Measurements from ENCODE around the gene MYO1D. TPM values are rescaled to one million over a fixed set of nuclear protein-coding genes. Genes with fewer than 3 reads are reported as not detected.

Gene MYO1D
- total RNA-seq, 2 experiments from 2014 or later, result 0.09 to 0.89 TPM

- H3K27ac ChIP-seq (ENCODE audit: low read depth, low read length, poor library complexity, severe bottlenecking), result no peak overlapping the region
- CTCF ChIA-PET (ENCODE audit: unreplicated experiment), result interaction anchor here (1.1 kb wide), 1 partner anchor 16 kb away, joined by 4 read pairs; no protein-coding TSS in a partner anchor
- no peaks in the 10 kb centered on the region for H3K4me1 ChIP-seq (ENCODE audit: insufficient read depth, low read length, poor library complexity, severe bottlenecking)
- no peak overlapping the region for H2AFZ ChIP-seq (ENCODE audit: low read length)
- no TSS peak for BruUV-seq (replicated peaks)
- no peaks in the 10 kb centered on the region for H3K79me2 ChIP-seq (ENCODE audit: insufficient read depth, low read depth, low read length)
- no peaks in the 10 kb centered on the region for H3K9me3 ChIP-seq (ENCODE audit: low read length)
- intact Hi-C loops (cut with micrococcal nuclease; ENCODE audit: unreplicated experiment), result no loop called here
- no peaks in the 10 kb centered on the region for H4K20me1 ChIP-seq (ENCODE audit: insufficient read depth, low read length)
- no peak for TF ChIP-seq CTCF (conservative IDR thresholded peaks at IDR 0.05; ENCODE audit: low read length)
- 0 out of 2 replicates have a peak overlapping the region, but pooled peaks have one; percentile 79 for H3K4me2 ChIP-seq (ENCODE audit: low read length)
- no peak overlapping the region for H3K4me3 ChIP-seq (ENCODE audit: low read depth, low read length, poor library complexity, severe bottlenecking)
- H3K36me3 ChIP-seq (ENCODE audit: insufficient read depth, low read length), result no peaks in the 10 kb centered on the region
- DNase-seq (ENCODE audit: low spot score), result no peak
- POLR2A ChIA-PET, result interaction anchor here (0.9 kb wide), 1 partner anchor 18 kb away, joined by 3 read pairs; no protein-coding TSS in a partner anchor
- H3K9me2 ChIP-seq (ENCODE audit: insufficient read depth, low read length), result no peaks in the 10 kb centered on the region
Measured at GRCh38 chr17:32875230-32875917, 1.6 kb downstream of the MYO1D start.

GRCh38 chr17:32873114-32873513 lies 3.8 kb downstream of the MYO1D start:
- H4K20me1 ChIP-seq (ENCODE audit: insufficient read depth, low read length), result no peaks in the 10 kb centered on the region
- no peak overlapping the region for H2AFZ ChIP-seq (ENCODE audit: low read length)
- no peak overlapping the region for H3K4me2 ChIP-seq (ENCODE audit: low read length)
- H3K9me3 ChIP-seq (ENCODE audit: low read length), result no peaks in the 10 kb centered on the region
- no peaks in the 10 kb centered on the region for H3K79me2 ChIP-seq (ENCODE audit: insufficient read depth, low read depth, low read length)
- DNase-seq (ENCODE audit: low spot score), result no peak
- no peaks in the 10 kb centered on the region for H3K9me2 ChIP-seq (ENCODE audit: insufficient read depth, low read length)
- no peaks in the 10 kb centered on the region for H3K4me1 ChIP-seq (ENCODE audit: insufficient read depth, low read length, poor library complexity, severe bottlenecking)
- no peaks in the 10 kb centered on the region for H3K36me3 ChIP-seq (ENCODE audit: insufficient read depth, low read length)
- no TSS peak for BruUV-seq (replicated peaks)
- CTCF ChIA-PET (ENCODE audit: unreplicated experiment), result no interaction called here
- no peak overlapping the region for H3K4me3 ChIP-seq (ENCODE audit: low read depth, low read length, poor library complexity, severe bottlenecking)
- TF ChIP-seq CTCF (conservative IDR thresholded peaks at IDR 0.05; ENCODE audit: low read length) (no peak), EZH2phosphoT487 (IDR thresholded peaks at IDR 0.05; ENCODE audit: borderline replicate concordance, low read depth, low read length) (no peak)
- POLR2A ChIA-PET, result interaction anchor here (0.6 to 0.7 kb wide), 2 partner anchors 218 to 525 kb away, joined by 3 read pairs; no protein-coding TSS in a partner anchor
- no peak overlapping the region for H3K27ac ChIP-seq (ENCODE audit: low read depth, low read length, poor library complexity, severe bottlenecking)
- intact Hi-C loops (cut with micrococcal nuclease; ENCODE audit: unreplicated experiment), result no loop called here

- Histone ChIP-seq H3K4me2 (ENCODE audit: low read length) (no peak overlapping the region), H2AFZ (ENCODE audit: low read length) (no peak overlapping the region), H3K4me3 (ENCODE audit: low read depth, low read length, poor library complexity, severe bottlenecking) (no peak overlapping the region), H3K79me2 (ENCODE audit: insufficient read depth, low read depth, low read length) (no peaks in the 10 kb centered on the region), H3K4me1 (ENCODE audit: insufficient read depth, low read length, poor library complexity, severe bottlenecking) (no peaks in the 10 kb centered on the region), H3K9me3 (ENCODE audit: low read length) (no peaks in the 10 kb centered on the region), H3K36me3 (ENCODE audit: insufficient read depth, low read length) (no peaks in the 10 kb centered on the region), H3K9me2 (ENCODE audit: insufficient read depth, low read length) (no peaks in the 10 kb centered on the region), H4K20me1 (ENCODE audit: insufficient read depth, low read length) (no peaks in the 10 kb centered on the region), H3K27ac (ENCODE audit: low read depth, low read length, poor library complexity, severe bottlenecking) (no peak overlapping the region)
- intact Hi-C loops (cut with micrococcal nuclease; ENCODE audit: unreplicated experiment), result no loop called here
- ChIA-PET POLR2A (no interaction called here), CTCF (ENCODE audit: unreplicated experiment) (no interaction called here)
- BruUV-seq (replicated peaks), result no TSS peak
- DNase-seq (ENCODE audit: low spot score), result no peak
- TF ChIP-seq CTCF (conservative IDR thresholded peaks at IDR 0.05; ENCODE audit: low read length) (no peak), EZH2phosphoT487 (IDR thresholded peaks at IDR 0.05; ENCODE audit: borderline replicate concordance, low read depth, low read length) (no peak)
Measured at GRCh38 chr17:32871746-32872145, 5.2 kb downstream of the MYO1D start.
